Prostate gland (tissue), 2 donors: Measurements from ENCODE around the gene RNF224.

Source experiments
- POLR2A ChIP-seq: fragments of 450-650 bp; IDR thresholded peaks from one replicate; pipeline ENCODE4 v1.6.1; 2016; ENCODE audit warnings: antibody characterized with exemption, mild to moderate bottlenecking
- POLR2AphosphoS5 ChIP-seq: sonication (generic); formaldehyde crosslinking; IDR thresholded peaks from one replicate; pipeline ENCODE4 v1.6.1; 2017; ENCODE audit warnings: antibody characterized with exemption
- TF ChIP-seq, protein P1 (sequence below), 4 experiments: fragments of 200-600 bp in 2 of 4; fragments of 450-650 bp in 2 of 4; sonication (generic) in 2 of 4; IDR thresholded peaks; 1 replicate in 3 of 4; 2 replicates in 1 of 4; pipeline ENCODE4 v1.5.1; 2016 to 2019; ENCODE audit warnings: antibody characterized with exemption in 4 of 4, mild to moderate bottlenecking in 2 of 4, moderate library complexity in 2 of 4

GRCh38 chr9:137192859-137193258 lies 34.4 kb upstream of the RNF224 start:
- TF ChIP-seq POLR2AphosphoS5 (no peak), POLR2A (no peak)
- TF ChIP-seq, protein P1, sequence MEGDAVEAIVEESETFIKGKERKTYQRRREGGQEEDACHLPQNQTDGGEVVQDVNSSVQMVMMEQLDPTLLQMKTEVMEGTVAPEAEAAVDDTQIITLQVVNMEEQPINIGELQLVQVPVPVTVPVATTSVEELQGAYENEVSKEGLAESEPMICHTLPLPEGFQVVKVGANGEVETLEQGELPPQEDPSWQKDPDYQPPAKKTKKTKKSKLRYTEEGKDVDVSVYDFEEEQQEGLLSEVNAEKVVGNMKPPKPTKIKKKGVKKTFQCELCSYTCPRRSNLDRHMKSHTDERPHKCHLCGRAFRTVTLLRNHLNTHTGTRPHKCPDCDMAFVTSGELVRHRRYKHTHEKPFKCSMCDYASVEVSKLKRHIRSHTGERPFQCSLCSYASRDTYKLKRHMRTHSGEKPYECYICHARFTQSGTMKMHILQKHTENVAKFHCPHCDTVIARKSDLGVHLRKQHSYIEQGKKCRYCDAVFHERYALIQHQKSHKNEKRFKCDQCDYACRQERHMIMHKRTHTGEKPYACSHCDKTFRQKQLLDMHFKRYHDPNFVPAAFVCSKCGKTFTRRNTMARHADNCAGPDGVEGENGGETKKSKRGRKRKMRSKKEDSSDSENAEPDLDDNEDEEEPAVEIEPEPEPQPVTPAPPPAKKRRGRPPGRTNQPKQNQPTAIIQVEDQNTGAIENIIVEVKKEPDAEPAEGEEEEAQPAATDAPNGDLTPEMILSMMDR (IDR thresholded peaks at IDR 0.05) = no peak
